GM18951 (cell line): ENCODE data around the gene OR4K14.
"Not testable (repeated sequence)": the region's sequence is repeated elsewhere in the genome, so short reads cannot be mapped to it uniquely, and the experiment has no call there.

Experiments used
- POLR2A ChIP-seq: IDR thresholded peaks from 4 replicates; pipeline ENCODE4 v1.6.1; 2011; ENCODE audit warnings: mild to moderate bottlenecking; ENCODE audit not compliant: insufficient read length, insufficient read depth; ENCODE audit errors: extremely low read depth
- in situ Hi-C: fragments of 300-500 bp; cut with MboI; formaldehyde crosslinking; loops from one replicate; pipeline ENCODE4 v1.12.0; 2022; ENCODE audit warnings: low sequenced_read_pairs, mixed read lengths, inconsistent platforms; ENCODE audit not compliant: unreplicated experiment

The OR4K14 gene, protein sequence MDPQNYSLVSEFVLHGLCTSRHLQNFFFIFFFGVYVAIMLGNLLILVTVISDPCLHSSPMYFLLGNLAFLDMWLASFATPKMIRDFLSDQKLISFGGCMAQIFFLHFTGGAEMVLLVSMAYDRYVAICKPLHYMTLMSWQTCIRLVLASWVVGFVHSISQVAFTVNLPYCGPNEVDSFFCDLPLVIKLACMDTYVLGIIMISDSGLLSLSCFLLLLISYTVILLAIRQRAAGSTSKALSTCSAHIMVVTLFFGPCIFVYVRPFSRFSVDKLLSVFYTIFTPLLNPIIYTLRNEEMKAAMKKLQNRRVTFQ

DNA sequence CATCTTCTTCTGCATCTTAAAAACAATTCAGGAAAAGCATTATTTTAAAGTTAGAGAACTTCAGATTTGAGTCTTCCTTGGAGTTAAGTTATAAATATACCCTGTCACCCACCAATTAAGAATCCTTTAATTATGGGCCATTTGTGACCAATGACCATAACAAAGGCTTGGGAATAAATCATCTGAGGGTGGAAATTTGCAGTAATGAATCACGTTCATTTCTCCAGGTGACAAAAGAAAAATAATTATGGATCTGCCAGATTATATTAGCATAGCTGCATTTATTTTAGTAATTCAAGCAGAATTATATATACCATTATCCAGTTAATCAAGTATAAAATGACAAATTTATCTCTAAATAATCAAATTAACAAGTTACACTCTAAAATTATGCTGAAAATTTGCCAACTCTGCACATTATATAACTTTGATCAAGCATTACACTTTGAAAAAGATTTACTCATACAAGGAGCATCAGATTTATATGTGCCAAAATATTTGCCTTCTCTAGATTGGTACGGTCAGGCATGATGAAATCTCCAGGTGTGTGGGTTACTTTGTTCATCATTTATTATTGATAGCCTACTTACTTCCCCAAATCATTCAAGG lies at the start of gene OR4K14:
Gene OR4K14 (minus strand): TSS at position 51 of the 609 bp plus-strand sequence. CDS start 4,114 bp downstream, outside the sequence.
- in situ Hi-C loops, result no loop called here
- TF ChIP-seq POLR2A, result no peak

DNA sequence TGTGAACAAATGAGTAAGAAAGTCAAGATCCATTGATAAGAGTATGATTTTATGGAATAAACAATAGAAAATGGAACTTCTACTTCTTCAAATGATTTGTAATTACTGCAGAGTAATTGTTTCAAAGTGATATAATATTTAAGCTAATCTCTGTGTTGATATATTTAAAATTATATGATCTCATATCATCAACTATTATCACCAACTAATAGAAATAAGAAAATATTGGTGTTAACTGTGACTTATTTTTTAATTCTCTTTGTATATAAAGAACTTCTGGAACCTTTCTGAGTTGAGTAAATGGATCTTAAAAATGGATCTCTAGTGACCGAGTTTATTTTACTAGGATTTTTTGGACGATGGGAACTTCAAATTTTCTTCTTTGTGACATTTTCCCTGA lies 40.6 kb upstream of the OR4K14 start, which contains the start of gene OR4L1:
Gene OR4L1 (plus strand): TSS at position 301 of the 400 bp plus-strand sequence. CDS start 0 bp downstream, at position 301.
- in situ Hi-C loops, result no loop called here
- no peak for TF ChIP-seq POLR2A

DNA sequence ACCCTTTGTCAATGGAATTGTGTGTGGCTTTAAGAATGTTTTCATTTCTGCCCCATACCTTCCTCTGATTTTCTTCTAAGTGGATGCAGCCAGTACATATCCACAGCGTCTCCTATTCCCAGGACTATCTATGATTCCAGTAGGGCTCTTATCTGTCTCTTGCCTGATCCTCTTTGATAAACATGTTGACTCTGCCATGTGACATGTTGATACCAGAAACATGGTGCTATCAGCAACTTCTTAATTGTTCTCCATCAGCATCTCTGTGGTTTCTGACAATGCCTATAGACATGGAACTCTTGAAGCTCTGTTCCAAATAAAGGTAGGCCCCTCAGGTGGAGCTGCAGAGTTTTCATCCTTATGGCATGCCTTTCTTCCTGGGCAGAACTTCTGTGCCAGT lies 29.1 kb upstream of the OR4K14 start:
- in situ Hi-C loops, result no loop called here
- no peak for TF ChIP-seq POLR2A

DNA sequence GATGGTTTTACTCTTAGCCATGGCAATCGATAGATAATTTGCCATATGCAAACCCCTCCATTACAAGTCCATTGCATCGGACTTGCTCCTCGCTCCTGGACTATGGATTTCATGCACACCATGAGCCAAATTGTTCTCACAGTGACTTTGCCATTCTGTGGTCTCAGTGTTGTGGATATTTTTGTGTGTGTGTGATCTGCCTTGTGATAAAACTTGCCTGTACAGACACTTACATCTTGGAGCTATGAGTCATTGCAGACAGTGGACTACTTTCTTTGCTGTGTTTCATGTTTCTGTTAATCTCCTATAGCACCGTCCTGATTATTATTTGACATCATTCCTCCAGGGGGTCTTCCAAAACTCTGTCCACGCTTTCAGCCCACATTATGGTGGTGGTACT lies 25.1 kb upstream of the OR4K14 start:
- in situ Hi-C loops, result no loop called here
- TF ChIP-seq POLR2A, result no peak

DNA sequence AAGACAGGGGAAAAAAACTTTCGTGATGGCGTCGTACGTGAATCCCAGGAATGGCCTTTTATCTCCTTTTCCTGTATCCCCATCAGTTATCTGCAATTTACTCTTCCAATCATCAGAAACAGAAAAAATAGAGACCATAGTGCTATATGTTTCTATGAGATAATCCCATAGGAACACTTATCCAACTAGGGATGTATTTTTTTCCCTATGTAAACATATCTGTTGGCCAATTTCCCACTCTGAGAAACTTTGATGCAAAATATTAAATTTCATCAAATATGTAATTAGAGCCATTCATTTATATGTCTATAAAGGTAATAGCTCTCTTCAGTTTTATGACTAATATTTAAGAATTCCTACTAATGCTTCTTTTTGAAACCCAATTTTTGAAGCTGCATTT lies 16.8 kb upstream of the OR4K14 start, which contains the start of gene OR4K13:
Gene OR4K13 (minus strand): TSS at position 101 of the 400 bp plus-strand sequence. CDS start 1,280 bp downstream, outside the sequence.
- TF ChIP-seq POLR2A, result no peak
- in situ Hi-C loops, result no loop called here

DNA sequence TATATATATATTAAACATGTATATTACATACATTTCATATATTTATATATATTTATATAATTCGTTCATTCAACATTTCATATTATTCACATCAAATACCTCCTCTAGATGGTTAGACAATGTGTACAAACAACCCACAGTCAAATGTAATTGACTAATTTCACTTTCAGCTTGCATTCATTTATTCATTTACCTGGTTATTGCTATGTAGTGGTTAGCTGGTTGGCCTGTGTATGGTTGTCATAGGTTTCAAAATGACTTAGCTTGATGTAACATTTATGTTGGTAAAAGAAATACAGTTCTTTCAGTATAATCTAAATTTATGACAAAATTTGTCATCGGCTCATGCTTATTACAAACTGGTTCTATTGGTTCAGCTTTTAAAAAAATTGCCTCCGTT lies 16.3 kb upstream of the OR4K14 start:
- TF ChIP-seq POLR2A, result no peak
- in situ Hi-C loops, result no loop called here

DNA sequence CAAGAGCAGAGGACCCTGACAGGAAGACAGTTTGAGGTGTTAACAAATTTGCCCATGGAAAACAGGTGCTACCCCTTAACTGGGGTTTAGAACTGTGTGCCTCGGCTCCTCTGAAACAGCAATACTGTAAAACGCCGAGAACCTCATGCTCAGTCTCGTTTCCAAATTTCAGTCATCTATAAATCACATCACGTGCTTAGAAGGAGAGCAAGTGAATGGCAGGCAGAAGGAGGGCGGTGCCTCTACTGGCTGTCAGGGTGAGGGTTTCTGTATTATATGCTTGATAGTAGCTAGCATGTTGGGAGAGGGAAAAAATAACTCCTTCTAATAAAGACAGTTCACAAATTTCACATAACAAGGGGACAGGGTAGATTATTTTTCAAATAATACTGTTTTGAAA lies 12.0 kb upstream of the OR4K14 start:
- no peak for TF ChIP-seq POLR2A
- in situ Hi-C loops, result no loop called here

DNA sequence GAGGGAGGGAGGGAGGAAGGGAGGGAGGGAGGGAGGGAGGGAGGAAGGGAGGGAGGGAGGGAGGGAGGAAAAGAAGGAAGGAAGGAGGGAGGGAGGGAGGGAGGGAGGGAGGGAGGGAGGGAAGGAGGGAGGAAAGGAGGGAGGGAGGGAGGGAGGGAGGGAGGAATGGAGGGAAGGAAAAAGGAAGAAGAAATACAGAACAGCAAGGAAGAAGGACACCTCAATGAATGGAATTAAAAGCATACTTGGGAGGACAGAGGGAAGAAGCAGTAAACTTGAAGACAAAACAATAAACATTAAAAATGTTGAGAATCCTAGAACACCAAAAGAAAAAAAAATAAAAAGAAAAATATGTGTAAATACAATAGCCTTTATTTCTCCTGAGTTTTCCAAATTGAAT lies 11.0 kb downstream of the OR4K14 start:
- no peak for TF ChIP-seq POLR2A
- in situ Hi-C loops, result no loop called here

DNA sequence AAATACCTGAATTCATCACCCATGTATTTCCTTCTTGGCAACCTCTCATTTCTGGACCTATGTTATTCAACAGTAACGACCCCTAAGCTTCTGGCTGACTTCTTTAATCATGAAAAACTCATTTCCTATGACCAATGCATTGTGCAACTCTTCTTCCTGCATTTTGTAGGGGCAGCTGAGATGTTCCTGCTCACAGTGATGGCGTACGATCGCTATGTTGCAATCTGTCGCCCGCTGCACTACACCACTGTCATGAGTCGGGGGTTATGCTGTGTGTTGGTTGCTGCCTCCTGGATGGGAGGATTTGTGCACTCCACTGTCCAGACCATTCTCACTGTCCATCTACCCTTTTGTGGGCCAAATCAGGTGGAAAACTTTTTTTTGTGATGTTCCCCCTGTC lies 16.8 kb downstream of the OR4K14 start:
- in situ Hi-C loops, result no loop called here
- TF ChIP-seq POLR2A, result no peak

DNA sequence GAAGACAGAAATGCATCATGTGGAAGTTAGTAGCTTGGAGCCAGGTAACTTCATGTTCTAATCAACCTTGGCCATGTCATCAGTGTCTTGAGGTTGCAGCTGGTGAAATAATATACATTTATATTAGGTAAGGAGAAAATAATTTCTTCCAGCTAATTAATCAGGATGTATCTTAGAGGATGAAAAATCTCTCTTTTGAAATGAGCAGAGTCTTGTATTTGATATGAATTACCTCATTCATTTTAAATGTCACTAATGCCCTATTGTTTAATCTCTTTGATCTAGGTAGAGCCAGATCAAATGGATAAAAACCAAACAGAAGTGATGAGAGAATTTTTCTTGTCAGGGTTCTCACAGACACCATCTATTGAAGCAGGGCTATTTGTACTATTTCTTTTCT lies 17.2 kb downstream of the OR4K14 start, which contains the start of gene OR4Q2:
Gene OR4Q2 (plus strand): TSS at position 301 of the 400 bp plus-strand sequence.
- TF ChIP-seq POLR2A, result no peak
- in situ Hi-C loops, result no loop called here

DNA sequence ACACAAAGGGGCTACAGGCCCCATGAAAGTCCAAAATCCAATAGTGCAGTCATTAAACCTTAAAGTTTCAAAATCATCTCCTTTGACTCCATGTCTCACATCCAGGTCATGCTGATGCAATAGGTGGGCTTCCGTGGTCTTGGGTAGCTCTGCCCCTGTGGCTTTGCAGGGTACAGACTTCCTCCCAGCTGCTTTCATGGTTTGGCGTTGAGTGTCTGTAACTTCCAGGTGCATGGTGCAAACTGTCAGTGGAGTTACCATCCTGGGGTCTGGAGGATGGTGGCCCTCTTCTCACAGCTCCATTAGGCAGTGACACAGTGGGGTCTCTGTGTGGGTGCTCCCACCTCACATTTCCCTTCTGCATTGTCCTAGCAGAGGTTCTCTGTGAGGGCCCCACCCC lies 25.7 kb downstream of the OR4K14 start:
- in situ Hi-C loops, result no loop called here
- no peak for TF ChIP-seq POLR2A

DNA sequence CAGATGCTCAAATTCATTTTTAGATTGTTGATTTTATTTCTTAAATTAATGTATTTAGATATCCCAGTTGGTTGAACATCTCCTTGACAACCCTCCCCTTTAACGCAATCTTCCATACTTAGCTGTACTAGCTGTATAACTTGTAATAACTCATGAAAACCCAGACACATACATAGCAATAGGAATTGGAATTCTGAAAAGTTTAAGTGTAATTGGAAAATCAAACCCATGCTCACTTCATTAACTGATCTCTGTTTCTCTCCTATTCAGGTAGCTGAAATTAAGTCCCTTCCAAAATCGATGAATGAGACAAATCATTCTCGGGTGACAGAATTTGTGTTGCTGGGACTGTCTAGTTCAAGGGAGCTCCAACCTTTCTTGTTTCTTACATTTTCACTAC lies 43.8 kb downstream of the OR4K14 start, which contains the start of gene OR4K15:
Gene OR4K15 (plus strand): TSS at position 301 of the 400 bp plus-strand sequence. CDS start 0 bp downstream, at position 301.
- in situ Hi-C loops, result no loop called here
- TF ChIP-seq POLR2A, result no peak

DNA sequence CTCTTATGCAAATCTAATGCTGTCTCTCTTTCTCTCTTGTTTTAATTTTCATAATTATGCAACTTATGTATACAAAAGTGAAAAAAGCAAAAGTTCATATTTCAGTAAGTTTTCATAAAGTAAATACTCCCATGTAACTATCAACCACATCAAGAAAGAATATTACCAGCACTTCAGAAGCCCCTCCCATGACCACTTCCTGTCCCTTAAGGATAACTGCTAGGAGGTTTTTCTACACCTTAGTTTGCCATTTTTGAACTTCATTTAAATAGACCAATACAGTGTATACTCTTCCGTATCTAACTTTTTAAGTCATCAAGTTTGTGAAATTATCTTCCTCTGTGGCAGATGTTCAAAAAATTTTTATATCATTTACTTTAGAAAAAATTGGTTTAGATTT lies 44.3 kb downstream of the OR4K14 start:
- in situ Hi-C loops, result no loop called here
- no peak for TF ChIP-seq POLR2A

DNA sequence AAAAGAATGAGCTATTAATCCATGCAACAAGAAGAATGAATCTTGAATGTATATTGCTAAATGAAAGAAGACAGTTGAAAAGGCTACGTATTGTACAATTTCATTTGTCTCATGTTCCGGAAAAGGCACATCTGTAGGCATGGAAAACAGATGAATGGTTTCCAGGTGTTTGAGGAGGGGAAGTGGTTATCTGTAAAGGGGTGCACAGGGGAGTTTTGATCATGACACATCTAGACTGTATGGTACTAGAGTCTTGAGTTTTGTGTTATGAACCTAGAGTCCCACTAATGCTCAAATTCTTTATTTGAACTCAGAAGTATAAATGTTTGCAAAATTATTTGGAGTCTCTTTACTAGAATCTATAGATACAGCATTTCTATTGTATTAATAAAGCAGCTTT lies 49.4 kb downstream of the OR4K14 start:
- in situ Hi-C loops, result not testable (repeated sequence)
